OCI-M1 (cell line): ENCODE results near the gene KCTD17.

Source experiments
- DNase-seq: peaks from one replicate; lab custom pipeline; 2025; lab: John Stamatoyannopoulos, UW

KCTD17 gene

DNA sequence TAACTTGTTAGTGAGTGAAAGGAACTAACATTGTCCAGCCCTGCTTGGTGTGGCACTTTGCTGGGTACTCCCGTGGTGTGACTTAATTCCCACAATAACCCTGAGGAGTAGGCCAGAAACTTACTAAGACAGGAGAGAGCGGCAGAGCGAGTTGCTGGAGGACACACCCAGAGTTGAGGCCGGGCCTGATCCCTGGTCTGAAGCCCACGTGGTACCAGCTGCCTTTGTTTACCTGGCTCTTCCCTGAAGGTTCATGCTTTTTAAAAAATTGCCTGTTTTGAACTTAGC, 31.4 kb upstream of the KCTD17 start:
- peak; percentile 64 for DNase-seq

DNA sequence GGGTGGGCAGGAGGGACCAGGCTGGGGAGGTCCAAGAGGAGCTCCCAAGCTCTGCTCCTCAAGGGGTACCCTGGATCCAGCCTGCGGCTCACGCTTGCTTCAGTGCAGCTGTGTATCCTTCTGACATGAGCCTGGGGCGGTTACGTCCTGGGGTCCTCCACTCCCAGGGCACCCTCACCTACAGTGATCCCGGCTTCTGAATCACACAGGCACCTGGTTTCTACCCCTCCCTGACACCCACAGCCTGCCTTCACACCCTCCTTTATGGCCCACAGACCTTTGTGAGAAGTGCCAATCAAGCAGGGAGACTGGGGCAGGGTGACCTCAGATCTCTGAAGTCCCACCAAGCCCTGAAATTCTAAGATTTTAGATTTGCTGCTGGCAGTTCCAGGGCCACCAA, 30.5 kb upstream of the KCTD17 start:
- DNase-seq, result no peak

DNA sequence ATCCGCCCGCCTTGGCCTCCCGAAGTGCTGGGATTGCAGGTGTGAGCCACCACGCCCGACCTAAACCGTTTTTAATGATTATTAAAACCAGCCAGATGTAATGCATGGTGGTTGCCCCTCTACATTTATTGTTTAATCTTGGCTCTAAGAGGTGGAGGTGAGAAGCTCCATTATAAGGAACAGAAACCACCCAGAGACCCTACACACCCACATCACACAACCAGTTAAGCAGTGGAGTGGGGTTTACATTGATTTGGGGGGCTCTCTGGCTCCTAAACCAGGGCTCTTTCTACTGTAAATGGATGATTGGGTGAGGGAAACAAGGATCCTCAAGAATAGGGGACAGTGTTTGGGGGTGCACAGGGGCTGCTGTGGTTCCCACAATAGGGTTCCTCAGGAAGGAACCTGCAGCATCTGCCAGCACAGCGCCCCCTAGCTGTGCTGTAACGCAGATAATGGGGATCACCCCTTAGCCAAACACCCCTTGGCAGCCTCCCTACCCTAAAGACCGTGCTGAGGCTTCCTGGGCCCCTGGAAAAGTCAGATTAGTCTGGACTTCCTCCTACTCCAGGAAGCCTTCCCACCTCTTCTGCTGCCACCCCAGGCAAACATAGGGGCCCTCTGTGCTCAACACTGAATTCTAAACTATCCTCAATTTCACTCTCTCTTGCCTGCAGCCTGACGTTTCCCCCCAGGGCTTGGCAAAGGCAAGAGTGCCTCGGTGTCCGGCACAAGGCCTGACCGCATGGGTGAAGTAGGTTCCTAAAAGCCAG, 29.6 kb upstream of the KCTD17 start:
- peak; percentile 58 for DNase-seq

GRCh38 chr22:37022483-37023337, 28.8 kb upstream of the KCTD17 start:
- no peak for DNase-seq

DNA sequence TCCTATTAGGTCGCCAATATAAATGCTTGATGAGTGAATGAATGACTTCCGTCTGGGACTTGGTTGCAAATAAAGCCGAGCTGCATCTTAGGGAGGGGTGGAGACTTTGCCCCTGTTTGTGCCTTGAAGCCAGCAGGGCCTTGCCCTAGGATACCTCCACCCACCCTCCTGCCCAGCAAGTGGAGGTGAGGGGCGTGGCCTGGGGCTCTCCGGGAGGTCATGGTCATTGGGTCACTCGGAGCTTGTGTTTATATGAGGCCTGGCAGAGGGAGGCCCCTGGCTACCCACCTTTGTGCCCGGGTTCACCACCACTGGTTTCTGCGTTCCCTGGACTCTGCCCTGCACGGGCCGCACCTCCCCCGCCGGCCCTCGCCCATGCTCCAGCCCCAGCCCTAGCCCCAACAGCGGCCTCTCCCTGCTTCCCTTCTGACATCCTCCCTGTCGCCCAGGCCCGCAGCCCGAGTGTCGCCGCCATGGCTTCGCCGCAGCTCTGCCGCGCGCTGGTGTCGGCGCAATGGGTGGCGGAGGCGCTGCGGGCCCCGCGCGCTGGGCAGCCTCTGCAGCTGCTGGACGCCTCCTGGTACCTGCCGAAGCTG, 27.7 kb upstream of the KCTD17 start:
- DNase-seq, result no peak

GRCh38 chr22:37024339-37025157, 27.0 kb upstream of the KCTD17 start:
- DNase-seq, result no peak

GRCh38 chr22:37025500-37026070, 26.0 kb upstream of the KCTD17 start:
- no peak for DNase-seq

DNA sequence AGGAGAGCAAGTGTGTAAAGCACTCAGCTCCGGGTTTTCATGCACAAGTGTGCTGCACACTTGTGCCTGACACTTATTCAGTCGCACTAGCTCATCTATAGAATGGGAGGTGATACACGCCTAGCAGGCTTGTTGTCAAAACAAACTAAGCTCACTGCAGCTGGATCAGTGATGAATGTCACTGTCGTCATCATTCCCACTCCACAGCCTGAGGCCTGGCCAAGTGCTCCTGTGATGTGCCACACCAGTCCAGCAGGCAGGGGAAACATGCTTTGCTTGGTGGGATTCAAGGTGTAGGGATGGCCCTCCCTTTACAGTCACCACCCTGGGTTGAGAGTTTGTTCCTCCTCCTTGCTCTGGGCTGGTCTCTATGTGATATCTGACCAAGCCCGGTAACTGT, 25.2 kb upstream of the KCTD17 start:
- DNase-seq, result no peak

DNA sequence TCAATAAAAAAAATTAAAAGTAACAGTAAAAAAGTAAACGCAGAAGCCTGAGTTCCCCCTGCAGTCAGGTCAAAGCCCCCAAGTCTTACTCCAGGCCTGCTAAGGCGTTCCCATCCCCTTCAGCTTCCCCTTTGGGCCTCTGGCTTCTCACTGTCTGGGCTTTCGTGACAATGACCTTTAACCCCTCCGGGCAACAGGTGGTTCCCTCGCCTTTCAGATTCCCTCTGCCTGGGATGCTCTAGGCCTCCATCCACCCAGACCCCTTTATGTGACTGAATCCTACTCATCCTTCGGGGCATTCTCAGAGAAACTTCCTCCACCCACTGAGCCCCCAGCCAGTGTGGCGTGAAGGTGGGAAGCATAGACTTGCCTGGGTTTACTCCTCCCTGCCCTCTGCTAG, 24.0 kb upstream of the KCTD17 start:
- no peak for DNase-seq

DNA sequence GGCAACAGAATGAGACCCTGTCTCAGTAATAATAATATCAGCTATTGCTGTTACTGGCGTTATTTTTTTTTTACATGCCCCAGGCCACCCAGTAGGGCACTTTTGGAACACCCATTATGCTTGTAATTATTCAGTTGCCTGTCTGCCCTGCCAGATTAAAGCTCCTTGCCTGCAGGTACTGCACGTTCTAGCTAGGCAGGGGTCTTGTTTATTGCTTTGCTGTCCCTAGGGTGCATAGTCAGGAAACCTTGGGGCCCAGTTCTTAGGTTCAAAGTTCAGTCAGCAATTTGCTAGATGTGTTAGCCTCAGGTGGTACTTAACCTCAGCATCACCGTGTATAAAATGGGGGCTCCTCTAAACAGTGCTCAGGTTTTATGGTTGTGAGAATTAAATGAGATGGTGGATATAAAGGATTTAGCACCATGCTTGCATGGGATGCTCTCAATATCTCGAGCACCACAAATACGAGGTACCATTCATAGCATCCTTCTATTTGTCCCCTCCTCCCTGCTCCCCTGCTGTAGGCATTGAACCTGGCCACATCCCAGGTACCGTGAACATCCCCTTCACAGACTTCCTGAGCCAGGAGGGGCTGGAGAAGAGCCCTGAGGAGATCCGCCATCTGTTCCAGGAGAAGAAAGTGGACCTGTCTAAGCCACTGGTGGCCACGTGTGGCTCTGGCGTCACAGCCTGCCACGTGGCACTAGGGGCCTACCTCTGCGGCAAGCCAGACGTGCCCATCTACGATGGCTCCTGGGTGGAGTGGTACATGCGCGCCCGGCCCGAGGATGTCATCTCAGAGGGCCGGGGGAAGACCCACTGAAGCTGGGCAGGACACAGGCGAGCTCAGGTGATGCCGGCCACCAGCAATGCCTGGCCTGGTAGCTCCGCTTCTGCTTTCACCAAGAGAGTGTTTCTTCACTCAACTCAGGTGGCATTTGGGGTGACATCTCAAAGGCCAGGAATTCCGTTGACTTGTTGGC, 22.6 kb upstream of the KCTD17 start:
- DNase-seq, result no peak

- no peak for DNase-seq
Observed at GRCh38 chr22:37030560-37031281, 20.8 kb upstream of the KCTD17 start.

- DNase-seq, result no peak
Observed at GRCh38 chr22:37032134-37032534, 19.4 kb upstream of the KCTD17 start.

DNA sequence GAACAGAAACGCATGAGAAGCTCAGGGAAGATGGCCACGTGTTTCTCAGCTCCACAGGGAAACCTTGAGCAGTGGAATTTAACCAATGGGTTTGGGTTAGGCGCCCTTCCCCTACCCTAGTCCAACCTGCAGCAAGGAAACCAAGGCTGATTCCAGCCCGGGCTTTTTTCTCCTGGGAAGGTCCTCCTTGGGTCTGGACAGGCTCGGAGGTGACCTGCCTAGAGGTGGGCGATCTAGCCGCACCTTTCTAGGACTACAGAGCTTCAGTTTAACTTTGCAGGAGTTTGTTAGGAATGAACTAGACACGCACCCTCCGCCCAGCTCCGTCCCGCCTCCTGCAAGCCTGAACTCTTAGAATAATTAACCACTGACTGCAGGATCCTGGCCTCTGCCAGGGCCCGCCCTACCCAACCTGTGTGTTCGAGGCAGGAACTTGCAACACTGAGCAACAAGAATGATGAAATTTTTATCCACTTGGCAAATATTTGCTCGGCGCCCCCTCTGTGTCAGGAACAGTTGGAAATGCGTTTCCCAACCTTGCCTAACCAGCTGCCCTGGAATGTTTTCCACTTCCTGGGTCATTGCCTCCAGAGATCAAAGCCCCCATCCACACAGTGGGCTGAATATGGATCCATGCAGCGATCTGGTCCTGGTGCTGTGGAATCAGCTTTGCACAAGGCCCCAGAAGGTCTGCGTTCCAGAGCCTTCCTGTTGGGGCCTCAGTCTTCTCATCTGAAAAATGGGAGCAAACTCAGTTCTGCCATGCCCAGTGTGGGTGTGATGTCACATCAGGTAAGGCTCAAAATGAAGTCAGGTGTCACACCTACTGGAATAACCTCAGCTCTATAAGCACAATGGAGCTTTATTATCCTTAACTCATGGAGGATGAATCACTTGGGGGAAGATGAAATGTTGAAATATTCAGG, 18.7 kb upstream of the KCTD17 start:
- DNase-seq, result no peak

- DNase-seq, result no peak
Observed at GRCh38 chr22:37033605-37034430, 17.7 kb upstream of the KCTD17 start.

GRCh38 chr22:37036655-37037377, 14.7 kb upstream of the KCTD17 start:
- DNase-seq, result no peak

GRCh38 chr22:37037669-37038068, 13.9 kb upstream of the KCTD17 start:
- DNase-seq, result no peak

DNA sequence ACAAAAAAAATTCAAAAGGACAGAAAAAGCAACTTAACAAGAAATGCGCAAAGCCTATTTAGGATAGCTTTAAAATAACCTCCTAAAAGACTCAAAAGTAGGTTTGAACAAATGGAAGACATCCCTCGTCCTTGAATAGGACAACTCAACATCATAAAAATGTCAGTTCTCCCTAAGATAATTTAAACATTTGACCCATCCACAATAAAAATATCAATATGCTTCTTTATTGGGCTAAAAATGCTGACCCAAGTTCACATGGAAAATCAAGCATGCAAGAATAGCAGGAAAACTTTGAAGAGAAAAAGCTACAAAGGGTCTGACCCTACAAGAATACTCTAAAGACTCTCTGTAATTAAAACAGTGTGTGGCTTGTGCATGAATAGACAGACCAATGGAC, 12.1 kb upstream of the KCTD17 start:
- no peak for DNase-seq
